Upper lobe of left lung (tissue), 6 donors: ENCODE data around the gene MRGPRX4. TPM values are rescaled to one million over a fixed set of nuclear protein-coding genes. Genes with fewer than 3 reads are reported as not detected.
"Not testable (repeated sequence)": the region's sequence is repeated elsewhere in the genome, so short reads cannot be mapped to it uniquely, and the experiment has no call there.

Experiments used
- ATAC-seq, 2 donors: fragments of 200-7000 bp; cut with Tn5 transposase; one replicate each; pipeline ENCODE4 v1.9.1; 2022; ENCODE audit warnings: mild to moderate bottlenecking in 2 of 2, moderate library complexity in 2 of 2; ENCODE audit not compliant: low FRiP score in 2 of 2
- DNase-seq, 2 donors: peaks; one replicate each; pipeline ENCODE4 v3.0.0-alpha.2; 2019 to 2020
- H3K27ac ChIP-seq, 4 donors: fragments of 200-600 bp; sonication (generic); one replicate each; pipeline ENCODE4 v1.5.1; 2016 to 2019
- H3K27me3 ChIP-seq, 4 donors: fragments of 200-600 bp; sonication (generic); one replicate each; pipeline ENCODE4 v1.5.1; 2017 to 2019
- H3K36me3 ChIP-seq, 4 donors: fragments of 200-600 bp; sonication (generic); one replicate each; pipeline ENCODE4 v1.5.1; 2016 to 2019
- H3K4me1 ChIP-seq, 4 donors: fragments of 200-600 bp; sonication (generic); one replicate each; pipeline ENCODE4 v1.5.1; 2018 to 2019
- H3K4me3 ChIP-seq, 4 donors: fragments of 200-600 bp; sonication (generic); one replicate each; pipeline ENCODE4 v1.5.1; 2017 to 2019; ENCODE audit warnings: mild to moderate bottlenecking in 2 of 4, moderate library complexity in 1 of 4
- H3K9me3 ChIP-seq, 4 donors: fragments of 200-600 bp; sonication (generic); one replicate each; pipeline ENCODE4 v1.5.1; 2018 to 2019
- CTCF ChIP-seq, 6 experiments: fragments of 450-650 bp in 4 of 6; fragments of 200-600 bp in 2 of 6; sonication (generic) in 2 of 6; IDR thresholded peaks; one replicate each; pipeline ENCODE4 v1.5.1; 2016 to 2019; ENCODE audit warnings: antibody characterized with exemption in 6 of 6
- EP300 ChIP-seq, 4 donors: sonication (generic); formaldehyde crosslinking; IDR thresholded peaks; one replicate each; pipeline ENCODE4 v1.5.1; 2017; ENCODE audit warnings: antibody characterized with exemption in 4 of 4, control low read depth in 2 of 4
- POLR2A ChIP-seq, 4 donors: fragments of 450-650 bp; IDR thresholded peaks; one replicate each; pipeline ENCODE4 v1.5.1; 2016 to 2017; ENCODE audit warnings: antibody characterized with exemption in 4 of 4, mild to moderate bottlenecking in 2 of 4
- POLR2AphosphoS5 ChIP-seq, 2 donors: sonication (generic); formaldehyde crosslinking; IDR thresholded peaks; one replicate each; pipeline ENCODE4 v1.5.1; 2017; ENCODE audit warnings: antibody characterized with exemption in 2 of 2
- WGBS, 2 donors: methylation state at CpG; one replicate each; pipeline ENCODE4 v1.1.5; 2017 to 2018; 5-methylcytosine and 5-hydroxymethylcytosine counted together
- total RNA-seq, 6 donors: library from RNA; depleted of rRNA in 4 of 6; stranded (reverse); fragments of >200 nt in 4 of 6; gene quantifications; one replicate each; pipeline versions ENCODE4 v1.1.0 to v1.2.1, GENCODE V29; 2016 to 2021
- donor health status: DM: no; HTN: no; CAD: no; lungs with moderate emphysema.
- donor health status: DM: no; HTN: yes; CAD: no; lungs with severe emphysema.

The MRGPRX4 gene
- total RNA-seq, 6 donors from 2014 or later: not detected

GRCh38 chr11:18168372-18168771 is 4.3 kb upstream of the MRGPRX4 start:
- Histone ChIP-seq H3K4me3 (no peak overlapping the region), H3K36me3 (no peaks in the 10 kb centered on the region), H3K4me1 (no peaks in the 10 kb centered on the region), H3K27me3 (no peaks in the 10 kb centered on the region), H3K27ac (no peak overlapping the region), H3K9me3 (no peaks in the 10 kb centered on the region)
- ATAC-seq (no peak), DNase-seq (no peak)
- no peak for TF ChIP-seq POLR2A (IDR thresholded peaks at IDR 0.05)
- no peak for TF ChIP-seq POLR2AphosphoS5 (IDR thresholded peaks at IDR 0.05)
- TF ChIP-seq CTCF (IDR thresholded peaks at IDR 0.05): no peak
- no peak for TF ChIP-seq EP300 (IDR thresholded peaks at IDR 0.05)
- 39 to 68% methylated on average over 1 of the region's 1 CpG for WGBS, 2 donors

GRCh38 chr11:18171377-18172000 is 1.1 kb upstream of the MRGPRX4 start:
- Histone ChIP-seq H3K27me3 (no peaks in the 10 kb centered on the region), H3K4me3 (no peak overlapping the region), H3K4me1 (no peaks in the 10 kb centered on the region), H3K36me3 (no peaks in the 10 kb centered on the region), H3K9me3 (no peaks in the 10 kb centered on the region), H3K27ac (no peak overlapping the region)
- no peak for TF ChIP-seq POLR2AphosphoS5 (IDR thresholded peaks at IDR 0.05)
- no peak for TF ChIP-seq EP300 (IDR thresholded peaks at IDR 0.05)
- peak in 2 of 6 experiments; percentile 6 to 34 for TF ChIP-seq CTCF (IDR thresholded peaks at IDR 0.05)
- ATAC-seq (no peak), DNase-seq (no peak)
- WGBS, 2 donors: 71 to 78% methylated on average over 4 of the region's 4 CpGs

- H3K4me3 ChIP-seq: no peak overlapping the region
- no peaks in the 10 kb centered on the region for H3K27me3 ChIP-seq
- no peaks in the 10 kb centered on the region for H3K9me3 ChIP-seq
- no peaks in the 10 kb centered on the region for H3K36me3 ChIP-seq
- TF ChIP-seq CTCF (IDR thresholded peaks at IDR 0.05): no peak
- no peak for TF ChIP-seq EP300 (IDR thresholded peaks at IDR 0.05)
- TF ChIP-seq POLR2AphosphoS5 (IDR thresholded peaks at IDR 0.05): no peak
- TF ChIP-seq POLR2A (IDR thresholded peaks at IDR 0.05): no peak
- WGBS, 2 donors: 83 to 90% methylated on average over 27 to 28 of the region's 28 CpGs
- ATAC-seq (no peak), DNase-seq (peak in 1 of 2 donors; percentile 50)
- H3K27ac ChIP-seq: no peak overlapping the region
- H3K4me1 ChIP-seq: no peaks in the 10 kb centered on the region
Measured at GRCh38 chr11:18173225-18173866, 709 bp downstream of the MRGPRX4 start.

- no peaks in the 10 kb centered on the region for H3K9me3 ChIP-seq
- 93 to 94% methylated on average over 17 to 24 of the region's 24 CpGs for WGBS, 2 donors
- H3K36me3 ChIP-seq: no peaks in the 10 kb centered on the region
- H3K27ac ChIP-seq: no peak overlapping the region
- no peaks in the 10 kb centered on the region for H3K4me1 ChIP-seq
- peak in 1 of 2 donors; percentile 73 for DNase-seq
- H3K27me3 ChIP-seq: no peaks in the 10 kb centered on the region
- no peak overlapping the region for H3K4me3 ChIP-seq
- TF ChIP-seq POLR2A (IDR thresholded peaks at IDR 0.05) (no peak), EP300 (IDR thresholded peaks at IDR 0.05) (no peak), POLR2AphosphoS5 (IDR thresholded peaks at IDR 0.05) (no peak), CTCF (IDR thresholded peaks at IDR 0.05) (no peak)
- ATAC-seq: no peak
Measured at GRCh38 chr11:18188796-18189195, 16.2 kb downstream of the MRGPRX4 start.

GRCh38 chr11:18189476-18190245 is 17.0 kb downstream of the MRGPRX4 start:
- not testable (repeated sequence) for H3K36me3 ChIP-seq, H3K9me3 ChIP-seq, H3K4me3 ChIP-seq, H3K4me1 ChIP-seq, H3K27me3 ChIP-seq, ATAC-seq, H3K27ac ChIP-seq
- DNase-seq: peak in 1 of 2 donors; percentile 59
- WGBS, 2 donors: 90 to 93% methylated on average over 34 of the region's 34 CpGs
